Breast epithelium (tissue), 3 donors: Measurements from ENCODE around the gene PLB1.

ENCODE experiments used
- POLR2A ChIP-seq: fragments of 450-650 bp; IDR thresholded peaks from one replicate; pipeline ENCODE4 v1.6.1; 2016; ENCODE audit warnings: antibody characterized with exemption, mild to moderate bottlenecking, moderate library complexity
- POLR2AphosphoS5 ChIP-seq, 3 donors: sonication (generic); formaldehyde crosslinking; IDR thresholded peaks; one replicate each; pipeline ENCODE4 v1.6.1; 2017; ENCODE audit warnings: antibody characterized with exemption in 3 of 3

- TF ChIP-seq POLR2AphosphoS5 (IDR thresholded peaks at IDR 0.05) (no peak), POLR2A (no peak)
Measured at GRCh38 chr2:28546242-28546641, 50.4 kb downstream of the PLB1 start.
